Brain microvascular endothelial cell (primary cell): ENCODE measurements around the gene NOVA1.

Experiments used
- DNase-seq: peaks from one replicate; pipeline ENCODE4 v3.0.0-alpha.2; 2020
- H3K27ac ChIP-seq: fragments of 250-450 bp; sonication (Bioruptor Pico); 2 replicates; pipeline ENCODE4 v1.5.1; 2020; ENCODE audit warnings: mild to moderate bottlenecking, moderate library complexity
- H3K27me3 ChIP-seq: fragments of 250-450 bp; sonication (Bioruptor Pico); replicated peaks from 2 replicates; pipeline ENCODE4 v1.5.1; 2020; ENCODE audit warnings: mild to moderate bottlenecking
- H3K36me3 ChIP-seq: fragments of 250-450 bp; sonication (Bioruptor Pico); replicated peaks from 2 replicates; pipeline ENCODE4 v1.5.1; 2020; ENCODE audit warnings: mild to moderate bottlenecking
- H3K4me3 ChIP-seq: 2 replicates; pipeline ENCODE4 v1.5.1; 2011; ENCODE audit warnings: low read depth, mild to moderate bottlenecking, control low read depth, low read length, moderate library complexity
- in situ Hi-C: cut with HindIII; loops from 2 replicates; pipeline ENCODE4 v1.10.0; 2017; ENCODE audit warnings: low sequenced_read_pairs, low pct_ligation_motif_present
- TF ChIP-seq, protein P1 (sequence below): IDR thresholded peaks from 2 replicates; pipeline ENCODE4 v1.5.1; 2011; ENCODE audit warnings: low read depth, mild to moderate bottlenecking, moderate library complexity, low read length, control low read depth, inconsistent platforms; ENCODE audit errors: missing control alignments

NOVA1 gene

DNA sequence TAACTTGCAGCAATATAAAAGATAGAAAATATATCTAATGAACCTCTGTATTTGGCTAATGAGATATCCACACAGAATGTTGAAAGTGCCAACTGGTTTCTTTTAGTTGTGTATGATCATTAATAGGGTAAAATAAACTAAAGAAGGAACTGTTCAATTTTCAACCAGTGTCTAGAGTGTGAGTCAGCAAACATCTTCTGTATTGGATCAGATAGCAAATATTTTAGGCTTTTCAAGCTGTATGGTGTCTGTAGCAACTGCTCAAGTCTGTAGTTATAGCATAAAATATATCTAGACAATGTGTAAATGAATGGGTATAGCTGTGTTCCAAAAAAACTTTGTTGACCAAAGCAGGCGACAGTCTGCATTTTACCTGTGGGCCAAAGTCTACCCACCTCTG is 23.5 kb upstream of the NOVA1 start:
- TF ChIP-seq, protein P1, sequence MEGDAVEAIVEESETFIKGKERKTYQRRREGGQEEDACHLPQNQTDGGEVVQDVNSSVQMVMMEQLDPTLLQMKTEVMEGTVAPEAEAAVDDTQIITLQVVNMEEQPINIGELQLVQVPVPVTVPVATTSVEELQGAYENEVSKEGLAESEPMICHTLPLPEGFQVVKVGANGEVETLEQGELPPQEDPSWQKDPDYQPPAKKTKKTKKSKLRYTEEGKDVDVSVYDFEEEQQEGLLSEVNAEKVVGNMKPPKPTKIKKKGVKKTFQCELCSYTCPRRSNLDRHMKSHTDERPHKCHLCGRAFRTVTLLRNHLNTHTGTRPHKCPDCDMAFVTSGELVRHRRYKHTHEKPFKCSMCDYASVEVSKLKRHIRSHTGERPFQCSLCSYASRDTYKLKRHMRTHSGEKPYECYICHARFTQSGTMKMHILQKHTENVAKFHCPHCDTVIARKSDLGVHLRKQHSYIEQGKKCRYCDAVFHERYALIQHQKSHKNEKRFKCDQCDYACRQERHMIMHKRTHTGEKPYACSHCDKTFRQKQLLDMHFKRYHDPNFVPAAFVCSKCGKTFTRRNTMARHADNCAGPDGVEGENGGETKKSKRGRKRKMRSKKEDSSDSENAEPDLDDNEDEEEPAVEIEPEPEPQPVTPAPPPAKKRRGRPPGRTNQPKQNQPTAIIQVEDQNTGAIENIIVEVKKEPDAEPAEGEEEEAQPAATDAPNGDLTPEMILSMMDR, result no peak
- Histone ChIP-seq H3K36me3 (no peaks in the 10 kb centered on the region), H3K27ac (no peak overlapping the region), H3K4me3 (no peak overlapping the region), H3K27me3 (no peaks in the 10 kb centered on the region)
- DNase-seq, result no peak
- in situ Hi-C loops, result no loop called here

DNA sequence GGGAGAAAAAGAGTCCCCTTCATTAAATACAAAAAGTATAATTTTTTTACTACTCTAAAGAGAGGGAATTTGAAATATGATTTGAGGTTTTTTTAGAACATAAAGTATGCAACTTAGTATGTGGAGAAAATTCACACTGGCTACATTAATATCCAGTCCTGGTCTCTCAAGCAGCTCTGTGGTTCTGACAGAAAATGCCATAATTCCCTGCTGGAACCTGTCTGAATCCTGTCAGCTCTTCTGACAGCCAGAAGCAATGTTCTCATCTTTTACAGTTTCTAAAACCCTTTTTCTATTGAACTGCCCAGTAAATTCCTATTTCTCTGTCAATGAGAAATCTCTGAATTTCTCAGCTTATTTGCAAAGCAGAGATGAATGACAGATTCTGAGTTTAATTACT is 13.4 kb upstream of the NOVA1 start:
- no peak overlapping the region for H3K27ac ChIP-seq

DNA sequence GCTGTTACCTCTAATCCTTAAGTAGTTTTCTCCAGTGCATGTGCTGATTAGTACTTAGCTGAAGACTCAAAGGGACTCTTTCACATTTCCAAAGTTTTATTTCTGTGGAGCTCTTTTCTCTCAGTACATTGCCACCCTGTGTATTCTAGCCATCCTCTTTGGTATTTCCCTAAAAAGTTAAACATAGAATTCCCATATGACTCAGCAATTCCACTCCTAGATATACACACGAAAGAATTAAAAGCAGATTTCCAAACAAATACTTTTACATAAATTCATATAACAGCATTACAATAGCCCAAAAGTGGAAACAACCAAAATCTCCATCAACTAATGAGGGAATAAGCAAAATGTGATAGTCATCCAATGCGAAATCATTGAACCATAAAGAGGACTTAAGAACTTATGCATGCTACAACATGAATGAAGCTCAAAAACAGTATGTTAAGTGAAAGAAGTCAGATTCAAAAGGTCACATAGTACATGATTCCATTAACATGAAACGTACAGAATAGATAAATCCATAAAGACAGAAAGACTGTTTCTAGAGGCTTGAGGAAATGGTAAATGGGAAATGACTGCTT is 9.0 kb upstream of the NOVA1 start:
- no peak for DNase-seq
- Histone ChIP-seq H3K27me3 (no peaks in the 10 kb centered on the region), H3K27ac (no peak overlapping the region), H3K36me3 (no peaks in the 10 kb centered on the region), H3K4me3 (no peak overlapping the region)
- in situ Hi-C loops, result no loop called here
- TF ChIP-seq, protein P1, result no peak

More for the DNA sequence above, 13.4 kb upstream of the NOVA1 start:
- no peak for DNase-seq
- no peak overlapping the region for H3K4me3 ChIP-seq
- no peaks in the 10 kb centered on the region for H3K36me3 ChIP-seq
- in situ Hi-C loops, result no loop called here
- no peaks in the 10 kb centered on the region for H3K27me3 ChIP-seq
- TF ChIP-seq, protein P1, result no peak

DNA sequence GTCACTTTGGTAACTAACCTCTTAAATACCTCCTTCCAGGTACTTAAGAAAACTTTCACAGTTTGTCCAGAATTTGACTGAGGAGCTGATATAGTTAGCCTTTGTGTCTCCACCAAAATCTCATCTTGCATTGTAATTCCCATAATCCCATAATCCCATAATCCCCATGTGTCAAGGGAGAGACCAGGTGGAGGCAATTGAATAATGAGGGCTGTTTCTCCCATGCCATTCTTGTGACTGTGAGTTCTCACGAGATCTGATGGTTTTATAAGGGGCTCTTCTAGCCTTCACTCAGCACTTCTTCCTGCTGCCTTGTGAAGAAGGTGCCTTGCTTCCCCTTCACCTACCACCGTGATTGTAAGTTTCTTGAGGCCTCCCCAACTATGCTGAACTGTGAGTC is 7.8 kb upstream of the NOVA1 start:
- Histone ChIP-seq H3K4me3 (no peak overlapping the region), H3K27ac (no peak overlapping the region), H3K36me3 (no peaks in the 10 kb centered on the region), H3K27me3 (no peaks in the 10 kb centered on the region)
- TF ChIP-seq, protein P1, result no peak
- in situ Hi-C loops, result no loop called here
- DNase-seq, result no peak

DNA sequence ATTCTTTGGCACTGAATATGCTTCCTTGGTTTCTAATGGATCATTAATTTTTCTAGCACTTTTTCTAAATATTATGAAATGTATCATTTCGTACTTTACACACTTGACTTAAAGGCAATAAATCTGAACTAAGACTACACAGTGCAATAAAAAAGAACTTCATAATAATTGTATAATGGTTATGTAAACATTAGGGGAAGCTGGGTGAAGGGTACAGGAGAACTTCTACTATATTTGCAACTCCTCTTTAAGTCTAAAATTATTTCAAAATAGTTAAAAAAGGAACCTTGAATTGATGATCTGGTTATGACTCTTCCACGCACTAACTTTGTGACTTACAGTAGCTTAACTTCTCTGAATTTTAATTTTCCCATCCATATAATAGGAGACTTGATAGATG is 5.1 kb upstream of the NOVA1 start:
- TF ChIP-seq, protein P1, result no peak
- H3K27me3 ChIP-seq, result peaks cover 4% of the 10 kb centered on the region
- H3K27ac ChIP-seq, result no peak overlapping the region
- H3K4me3 ChIP-seq, result no peak overlapping the region
- no peak for DNase-seq
- in situ Hi-C loops, result no loop called here
- H3K36me3 ChIP-seq, result no peaks in the 10 kb centered on the region

DNA sequence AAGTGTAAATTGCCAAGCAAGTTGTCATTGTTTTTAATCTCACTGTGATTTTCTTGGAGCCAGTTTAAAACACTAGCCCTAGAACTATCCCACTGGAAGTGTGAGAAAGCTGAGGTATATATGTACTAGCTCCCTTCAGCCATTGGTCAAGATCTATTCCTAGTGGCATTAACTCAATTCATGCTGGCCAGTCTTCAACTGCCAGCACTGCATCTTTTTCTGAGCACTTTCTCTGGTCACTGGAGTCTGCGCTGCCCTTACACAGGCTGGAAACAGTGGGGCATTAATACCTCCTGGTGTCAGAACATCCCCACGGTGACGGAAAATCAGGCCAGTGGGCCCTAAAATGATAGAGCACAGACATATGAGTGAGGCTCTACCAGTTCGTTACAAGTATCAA is 4.0 kb upstream of the NOVA1 start:
- Histone ChIP-seq H3K4me3 (no peak overlapping the region), H3K27me3 (peaks cover 4% of the 10 kb centered on the region), H3K36me3 (no peaks in the 10 kb centered on the region), H3K27ac (no peak overlapping the region)
- DNase-seq, result no peak
- in situ Hi-C loops, result no loop called here
- TF ChIP-seq, protein P1, result no peak
